ENCODE measurements around the gene ZNF440. TPM values are rescaled to one million over a fixed set of nuclear protein-coding genes. Genes with fewer than 3 reads are reported as not detected.

ZNF440 gene
- total and polyA plus RNA-seq, 10 of the 15 experiments (the other 5 are each of a cell fraction or from before 2014, with no cell fraction given) = 1.3 to 8.9 (median 3.8) TPM

DNA sequence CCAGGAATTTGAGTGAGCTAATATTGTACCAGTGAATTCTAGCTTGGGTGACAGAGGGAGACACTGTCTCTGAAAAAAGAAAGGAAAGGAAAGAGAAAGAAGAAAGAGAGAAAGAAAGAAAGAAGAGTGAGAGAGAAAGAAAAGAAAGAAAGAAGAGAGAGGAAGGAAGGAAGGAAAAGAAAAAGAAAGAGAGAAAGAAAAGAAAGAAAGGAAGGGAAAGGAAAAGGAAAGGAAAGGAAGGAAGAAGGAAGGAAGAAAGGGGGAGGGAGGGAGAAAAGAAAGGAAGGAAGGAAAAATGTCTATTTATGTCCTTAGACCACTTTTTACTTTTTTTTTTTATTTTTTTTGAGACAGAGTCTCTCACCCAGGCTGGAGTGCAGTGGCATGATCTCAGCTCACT, 21.1 kb upstream of the ZNF440 start (continued):
- TF ChIP-seq, protein P1, sequence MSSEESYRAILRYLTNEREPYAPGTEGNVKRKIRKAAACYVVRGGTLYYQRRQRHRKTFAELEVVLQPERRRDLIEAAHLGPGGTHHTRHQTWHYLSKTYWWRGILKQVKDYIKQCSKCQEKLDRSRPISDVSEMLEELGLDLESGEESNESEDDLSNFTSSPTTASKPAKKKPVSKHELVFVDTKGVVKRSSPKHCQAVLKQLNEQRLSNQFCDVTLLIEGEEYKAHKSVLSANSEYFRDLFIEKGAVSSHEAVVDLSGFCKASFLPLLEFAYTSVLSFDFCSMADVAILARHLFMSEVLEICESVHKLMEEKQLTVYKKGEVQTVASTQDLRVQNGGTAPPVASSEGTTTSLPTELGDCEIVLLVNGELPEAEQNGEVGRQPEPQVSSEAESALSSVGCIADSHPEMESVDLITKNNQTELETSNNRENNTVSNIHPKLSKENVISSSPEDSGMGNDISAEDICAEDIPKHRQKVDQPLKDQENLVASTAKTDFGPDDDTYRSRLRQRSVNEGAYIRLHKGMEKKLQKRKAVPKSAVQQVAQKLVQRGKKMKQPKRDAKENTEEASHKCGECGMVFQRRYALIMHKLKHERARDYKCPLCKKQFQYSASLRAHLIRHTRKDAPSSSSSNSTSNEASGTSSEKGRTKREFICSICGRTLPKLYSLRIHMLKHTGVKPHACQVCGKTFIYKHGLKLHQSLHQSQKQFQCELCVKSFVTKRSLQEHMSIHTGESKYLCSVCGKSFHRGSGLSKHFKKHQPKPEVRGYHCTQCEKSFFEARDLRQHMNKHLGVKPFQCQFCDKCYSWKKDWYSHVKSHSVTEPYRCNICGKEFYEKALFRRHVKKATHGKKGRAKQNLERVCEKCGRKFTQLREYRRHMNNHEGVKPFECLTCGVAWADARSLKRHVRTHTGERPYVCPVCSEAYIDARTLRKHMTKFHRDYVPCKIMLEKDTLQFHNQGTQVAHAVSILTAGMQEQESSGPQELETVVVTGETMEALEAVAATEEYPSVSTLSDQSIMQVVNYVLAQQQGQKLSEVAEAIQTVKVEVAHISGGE (CRISPR knock-in tag; IDR thresholded peaks at IDR 0.05) = no peak
- no peak for TF ChIP-seq STAT1 (conservative IDR thresholded peaks at IDR 0.05)
- no peak for TF ChIP-seq YBX1 (IDR thresholded peaks at IDR 0.05)

DNA sequence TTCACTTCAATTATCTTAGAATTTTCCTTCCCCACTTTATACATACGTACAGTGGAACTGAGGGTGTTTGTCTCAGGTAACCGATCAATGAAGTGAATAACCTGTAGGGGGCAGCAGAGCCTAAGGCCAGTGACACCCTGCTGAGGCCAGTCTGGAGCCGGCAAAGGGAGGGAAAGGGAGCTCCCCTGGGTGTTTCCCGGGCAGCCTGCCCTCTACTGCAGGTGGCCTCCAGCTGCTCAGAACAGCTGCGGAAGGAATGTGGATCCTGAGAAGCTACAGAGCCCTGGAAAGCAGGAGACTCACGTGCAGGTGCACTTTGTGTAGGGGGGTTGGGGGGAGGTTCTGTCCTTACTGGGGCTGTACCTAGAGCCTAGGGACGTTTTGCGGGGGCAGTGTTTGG, 16.6 kb upstream of the ZNF440 start:
- SMC1A ChIA-PET (ENCODE audit: uncharacterized antibody, unreplicated experiment) = interaction anchor here (0.6 to 2.1 kb wide), 16 partner anchors 15 to 536 kb away, joined by 3 to 36 read pairs (median 4); partner anchors contain the start of genes ZNF20, ZNF440, ZNF563 and ZNF69
- BruUV-seq (replicated peaks) = no TSS peak
- Histone ChIP-seq H3K27ac (ENCODE audit: control insufficient read depth, insufficient read depth) (no peak overlapping the region), H3K9ac (ENCODE audit: control insufficient read depth, insufficient read depth, low read length) (no peak overlapping the region), H3K4me2 (ENCODE audit: control insufficient read depth, insufficient read depth) (peak overlapping the region; percentile 72), H3K27me3 (replicated peaks in 1 of 2; ENCODE audit: control insufficient read depth in 2 of 2, insufficient read depth in 2 of 2, low read length in 1 of 2) (no peaks in the 10 kb centered on the region), H3K36me3 (ENCODE audit: control insufficient read depth in 2 of 2, insufficient read depth in 2 of 2, low read length in 1 of 2) (no peaks in the 10 kb centered on the region), H3K4me1 (ENCODE audit: control insufficient read depth, insufficient read depth, low read length) (peaks cover 7% of the 10 kb centered on the region), H3K4me3 (no peak overlapping the region), H3K9me3 (replicated peaks; ENCODE audit: control insufficient read depth, insufficient read depth, low read length) (no peaks in the 10 kb centered on the region; the same call in 2 of the 3 replicates), H4K20me1 (ENCODE audit: control insufficient read depth, insufficient read depth) (no peaks in the 10 kb centered on the region), H3K79me2 (ENCODE audit: control insufficient read depth, insufficient read depth, low read length) (no peaks in the 10 kb centered on the region), H2AFZ (ENCODE audit: control insufficient read depth, low read depth, low read length) (peak overlapping the region; percentile 86)
- 23% methylated on average over 8 of the region's 8 CpGs for WGBS (ENCODE audit: insufficient coverage, insufficient replicate concordance, low lambda C conversion rate, missing lambda C conversion rate)
- CTCF ChIA-PET = interaction anchor here (0.6 to 4.2 kb wide), 55 partner anchors 10 to 755 kb away, joined by 3 to 74 read pairs (median 5); partner anchors contain the start of genes ZNF20, ZNF439, ZNF440 and ZNF441
- POLR2A ChIA-PET = interaction anchor here (0.6 to 1.6 kb wide), 6 partner anchors 14 to 289 kb away, joined by 3 to 10 read pairs (median 4); partner anchors contain the start of genes ZNF440 and ZNF700
- no peak for FAIRE-seq
- peak; percentile 90 for ATAC-seq
- peak; percentile 54 for DNase-seq (ENCODE audit: low read depth, low spot score)
- intact Hi-C loops (cut with micrococcal nuclease; ENCODE audit: unreplicated experiment) (loop anchor here (1.0 to 5.0 kb wide), 2 partner anchors 125 to 344 kb away; no protein-coding TSS in a partner anchor), in situ Hi-C loops (cut with MboI) (loop anchor here (5.0 kb wide), 1 partner anchor 345 kb away; the partner anchor contains the start of gene ZNF20)
- RAD21 ChIA-PET (ENCODE audit: unreplicated experiment) = interaction anchor here (0.6 to 2.5 kb wide), 25 partner anchors 10 to 568 kb away, joined by 3 to 40 read pairs (median 6); partner anchors contain the start of genes ZNF20, ZNF44, ZNF440 and ZNF441
- TF ChIP-seq, protein P2, sequence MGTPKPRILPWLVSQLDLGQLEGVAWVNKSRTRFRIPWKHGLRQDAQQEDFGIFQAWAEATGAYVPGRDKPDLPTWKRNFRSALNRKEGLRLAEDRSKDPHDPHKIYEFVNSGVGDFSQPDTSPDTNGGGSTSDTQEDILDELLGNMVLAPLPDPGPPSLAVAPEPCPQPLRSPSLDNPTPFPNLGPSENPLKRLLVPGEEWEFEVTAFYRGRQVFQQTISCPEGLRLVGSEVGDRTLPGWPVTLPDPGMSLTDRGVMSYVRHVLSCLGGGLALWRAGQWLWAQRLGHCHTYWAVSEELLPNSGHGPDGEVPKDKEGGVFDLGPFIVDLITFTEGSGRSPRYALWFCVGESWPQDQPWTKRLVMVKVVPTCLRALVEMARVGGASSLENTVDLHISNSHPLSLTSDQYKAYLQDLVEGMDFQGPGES (IDR thresholded peaks at IDR 0.05) = no peak
- TF ChIP-seq FOS (IDR thresholded peaks at IDR 0.05; ENCODE audit: borderline replicate concordance, extremely low read depth, insufficient read length) (no peak), FOXM1 (IDR thresholded peaks at IDR 0.05; ENCODE audit: low read depth, low read length) (no peak), GATAD2B (conservative IDR thresholded peaks at IDR 0.05; ENCODE audit: low read depth) (0 out of 2 replicates have a peak, but pooled peaks have one; percentile 35), NR2F1 (conservative IDR thresholded peaks at IDR 0.05) (no peak; the same call in 1 of the 2 replicates), SMAD5 (IDR thresholded peaks at IDR 0.05; ENCODE audit: low read depth) (no peak), IKZF1 (conservative IDR thresholded peaks at IDR 0.05) (peak; percentile 61; the same call in 1 of the 2 replicates), ZNF217 (IDR thresholded peaks at IDR 0.05) (no peak), CBX5 (IDR thresholded peaks at IDR 0.05; ENCODE audit: low read depth) (0 out of 2 replicates have a peak, but pooled peaks have one; percentile 38), MYC (IDR thresholded peaks at IDR 0.05; ENCODE audit: insufficient read depth, insufficient read length, insufficient replicate concordance, low read length, severe bottlenecking) (no peak), TCF7 (IDR thresholded peaks at IDR 0.05; ENCODE audit: borderline replicate concordance) (no peak), POU2F2 (IDR thresholded peaks at IDR 0.05; ENCODE audit: borderline replicate concordance, low read depth, low read length) (no peak), YY1 (IDR thresholded peaks at IDR 0.05; ENCODE audit: low read depth, low read length) (no peak)
